ENCODE measurements around the gene FBXO4.

- no peak for TF ChIP-seq MAX (IDR thresholded peaks at IDR 0.05)
- TF ChIP-seq CTCF (IDR thresholded peaks at IDR 0.05; ENCODE audit: control extremely low read depth in 1 of 3, insufficient read depth in 1 of 3, low read depth in 1 of 3, low read length in 3 of 3): no peak
- TF ChIP-seq YY1 (IDR thresholded peaks at IDR 0.05; ENCODE audit: low read depth, low read length): no peak
- no peak for TF ChIP-seq NANOG (IDR thresholded peaks at IDR 0.05; ENCODE audit: insufficient read depth, low read depth, low read length, poor library complexity, severe bottlenecking)
- TF ChIP-seq ATF2 (IDR thresholded peaks at IDR 0.05; ENCODE audit: low read length): no peak
- no peak for TF ChIP-seq EZH2 (IDR thresholded peaks at IDR 0.05; ENCODE audit: low read depth, low read length, severe bottlenecking)
- TF ChIP-seq POLR2A (IDR thresholded peaks at IDR 0.05; ENCODE audit: control extremely low read depth in 1 of 2, low read depth in 2 of 2, low read length in 2 of 2): no peak
- no peak for TF ChIP-seq EP300 (IDR thresholded peaks at IDR 0.05; ENCODE audit: borderline replicate concordance in 1 of 2, low read depth in 2 of 2, low read length in 2 of 2)
- TF ChIP-seq ATF3 (IDR thresholded peaks at IDR 0.05; ENCODE audit: insufficient read depth, low read depth, low read length): no peak
- TF ChIP-seq KDM5A (IDR thresholded peaks at IDR 0.05; ENCODE audit: low read length): no peak
- no peak for TF ChIP-seq SRF (IDR thresholded peaks at IDR 0.05; ENCODE audit: low read depth, low read length)
- no peak for TF ChIP-seq CEBPB (IDR thresholded peaks at IDR 0.05; ENCODE audit: low read depth, low read length)
- no peak for TF ChIP-seq GABPA (IDR thresholded peaks at IDR 0.05; ENCODE audit: borderline replicate concordance, insufficient read depth, low read length)
These were observed 55.3 kb downstream of the FBXO4 start for GRCh38 chr5:41980396-41980795.

Measured in H1 (cell line).